Right atrium auricular region (tissue), 2 donors: Measurements from ENCODE around the gene DR1. TPM values are rescaled to one million over a fixed set of nuclear protein-coding genes. Genes with fewer than 3 reads are reported as not detected.

ENCODE experiments used
- total RNA-seq, 2 donors: library from RNA; depleted of rRNA; stranded (reverse); fragments of >200 nt; gene quantifications; one replicate each; pipeline ENCODE4 v1.1.0, GENCODE V29; 2016

The DR1 gene
- total RNA-seq, 2 donors from 2014 or later = 19.3 to 28.9 TPM

Other genes starting within 250 kb of the DR1 start
- 10 to 100 TPM; 80.4 to 81.2 TPM for gene TMED5, start 165.5 kb upstream of the DR1 start, total RNA-seq
- gene CCDC18, start 165.2 kb upstream of the DR1 start, total RNA-seq = 1 to 10 TPM; 5.0 to 6.9 TPM
- gene FNBP1L, start 102.2 kb downstream of the DR1 start, total RNA-seq = 10 to 100 TPM; 13.9 to 17.8 TPM